Suppressor macrophage treated with lipopolysaccharide for 4 hours (primary cell): ENCODE results near the gene NPY4R.
"Not testable (repeated sequence)": the region's sequence is repeated elsewhere in the genome, so short reads cannot be mapped to it uniquely, and the experiment has no call there.

Source experiments
- DNase-seq: peaks from one replicate; pipeline ENCODE4 v3.0.0-alpha.2; 2020

Gene NPY4R

DNA sequence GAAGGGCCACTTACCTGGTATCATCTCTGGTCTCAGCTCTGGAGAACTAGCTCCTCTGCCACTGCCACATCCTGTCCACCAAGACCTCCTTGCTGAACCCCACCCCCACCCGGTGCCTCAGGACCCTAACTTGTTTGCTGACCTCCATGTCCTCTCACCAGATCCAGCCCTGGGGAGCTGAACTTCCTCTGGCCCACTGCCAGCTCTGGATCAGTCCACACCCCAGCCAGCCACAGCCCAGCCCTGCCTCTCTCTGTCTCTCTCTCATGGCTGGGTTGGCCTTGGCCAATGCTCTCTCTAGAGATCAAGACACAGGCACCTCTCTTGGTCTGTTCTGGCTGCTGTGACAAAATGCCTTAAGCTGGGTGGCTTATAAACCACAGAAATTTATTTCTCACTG is 14.4 kb downstream of the NPY4R start:
- DNase-seq = not testable (repeated sequence)

DNA sequence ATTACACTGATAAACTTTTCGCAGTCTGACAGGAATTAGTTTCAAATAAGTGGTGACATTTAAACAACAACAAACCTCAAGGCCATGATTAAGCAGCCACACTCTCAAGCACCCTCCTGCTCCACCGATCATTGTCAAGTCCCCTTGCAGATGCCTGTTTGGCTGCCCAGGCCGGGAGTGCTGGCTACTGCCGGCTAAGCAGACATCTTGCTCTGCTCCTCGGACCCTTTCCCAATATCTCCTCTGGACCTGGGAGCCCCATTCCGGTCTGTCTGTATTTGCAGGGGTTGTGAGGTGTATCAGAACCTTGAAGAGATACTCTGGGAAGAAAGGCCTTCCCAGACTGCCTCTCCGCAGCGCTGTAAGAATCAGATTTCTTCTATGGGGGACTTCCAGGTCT is 14.9 kb downstream of the NPY4R start:
- not testable (repeated sequence) for DNase-seq

DNA sequence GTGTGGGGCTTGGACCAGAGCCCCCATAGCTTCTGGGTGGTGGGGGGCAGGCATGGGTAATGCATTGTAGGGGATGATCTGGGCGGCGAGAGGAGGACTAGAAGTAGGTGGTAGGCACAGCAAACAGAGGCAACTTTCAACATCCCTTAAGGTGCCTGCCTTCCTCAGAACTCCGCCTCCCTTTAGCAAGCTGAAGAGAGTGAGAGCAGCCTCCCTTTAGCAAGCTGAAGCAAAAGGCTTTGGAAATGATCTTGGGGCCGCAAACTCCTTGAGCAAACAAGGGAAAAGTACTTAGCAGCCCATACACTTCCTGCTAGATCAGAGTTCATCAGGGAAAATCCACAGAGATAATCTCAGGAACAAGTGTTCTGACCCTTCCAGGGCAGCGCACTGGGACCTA is 18.3 kb downstream of the NPY4R start:
- DNase-seq = not testable (repeated sequence)

DNA sequence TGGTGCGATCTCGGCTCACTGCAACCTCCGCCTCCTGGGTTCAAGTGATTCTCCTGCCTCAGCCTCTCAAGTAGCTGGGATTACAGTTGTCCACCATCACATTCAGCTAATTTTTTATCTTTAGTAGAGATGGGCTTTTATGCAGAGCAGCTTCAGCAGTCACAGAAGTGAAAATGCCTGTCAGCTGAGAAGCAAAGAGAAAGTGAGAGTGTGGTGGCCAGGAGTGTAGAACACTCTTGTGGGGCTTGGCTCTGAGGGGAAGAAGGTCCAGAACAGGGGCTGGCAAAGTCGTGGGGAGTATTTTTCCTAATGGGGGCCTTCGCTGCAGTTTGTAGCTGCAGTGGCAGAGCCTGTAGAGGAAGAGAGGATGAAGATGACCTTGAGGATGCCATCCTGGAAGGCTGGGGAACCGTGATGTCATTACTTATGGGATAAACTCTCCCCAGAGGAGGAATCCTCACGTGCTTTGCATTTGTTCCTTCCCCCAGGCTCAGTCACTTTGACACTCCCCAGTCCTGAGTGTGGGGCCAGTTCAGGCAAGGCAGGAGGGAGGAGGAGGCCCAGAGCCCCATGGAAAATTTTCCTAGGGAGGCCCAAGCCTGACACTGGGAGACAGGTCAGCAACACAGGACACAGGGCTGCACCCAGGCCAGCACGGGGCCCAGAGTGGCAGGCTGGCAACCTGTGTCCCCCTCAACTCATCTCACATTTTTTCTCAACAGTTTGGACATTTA is 20.2 kb downstream of the NPY4R start:
- DNase-seq = not testable (repeated sequence)

DNA sequence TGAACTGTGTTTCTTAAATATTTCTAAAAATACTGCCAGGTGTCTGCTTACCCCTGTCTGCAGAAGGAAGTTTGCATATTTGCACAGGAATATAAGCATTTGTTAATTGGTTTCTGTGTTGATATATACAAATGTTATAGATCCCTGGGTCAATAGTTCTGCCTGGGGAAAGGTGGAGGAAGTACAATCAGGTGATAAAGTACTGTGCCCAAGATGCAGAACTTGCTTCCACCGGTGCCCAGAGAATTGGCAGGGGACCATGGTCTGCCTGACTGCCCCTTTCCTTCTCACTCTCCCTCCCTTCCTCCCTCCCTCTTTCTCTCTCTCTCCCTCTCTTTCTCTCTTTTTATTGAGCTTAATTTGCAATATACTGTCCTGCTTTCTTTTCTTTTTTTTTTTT is 22.3 kb downstream of the NPY4R start:
- not testable (repeated sequence) for DNase-seq

DNA sequence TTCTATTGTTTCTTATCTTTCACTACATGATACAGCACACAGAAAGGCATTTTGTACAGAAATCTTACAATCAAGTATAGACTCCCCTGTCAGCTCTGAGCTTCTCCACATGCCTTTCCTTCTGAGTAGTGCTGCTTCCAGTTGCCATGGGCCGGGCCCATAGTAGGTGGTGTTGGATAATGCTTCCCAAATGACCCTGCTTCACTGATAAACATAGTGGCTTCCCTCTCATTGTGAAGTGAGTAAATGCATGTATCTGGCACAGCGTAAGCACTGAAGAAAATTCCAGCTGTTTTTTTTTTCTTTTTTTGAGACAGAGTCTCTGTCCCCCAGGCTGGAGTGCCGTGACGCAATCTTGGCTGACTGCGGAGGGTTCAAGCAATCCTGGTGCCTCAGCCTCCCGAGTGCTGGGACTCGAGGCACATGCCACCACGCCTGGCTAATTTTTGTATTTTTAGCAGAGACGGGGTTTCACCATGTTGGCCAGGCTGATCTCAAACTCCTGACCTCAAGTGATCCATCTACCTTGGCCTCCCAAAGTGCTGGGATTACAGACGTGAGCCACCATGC is 23.0 kb downstream of the NPY4R start:
- DNase-seq = not testable (repeated sequence)

DNA sequence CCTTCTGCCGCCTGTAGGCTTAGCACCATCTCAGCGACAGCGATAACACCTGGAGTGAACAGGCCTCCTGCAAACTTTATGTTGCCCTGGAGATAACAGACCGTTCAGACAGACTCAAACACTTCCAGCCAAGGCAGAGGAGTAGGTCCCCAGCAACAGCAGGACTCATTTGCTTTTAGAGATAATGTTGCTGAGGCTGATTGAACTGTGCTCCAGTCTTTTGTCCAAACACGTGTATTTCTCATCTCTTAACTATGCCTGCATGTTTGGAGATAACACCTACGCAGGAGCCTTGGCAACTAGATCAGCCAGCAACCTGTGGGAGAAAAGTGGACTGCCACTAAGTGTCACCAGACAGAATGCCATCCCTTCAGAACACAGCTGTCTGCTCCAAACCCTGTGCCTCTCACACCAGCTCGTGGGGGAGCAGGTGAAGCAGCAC is 23.9 kb downstream of the NPY4R start:
- DNase-seq = not testable (repeated sequence)

DNA sequence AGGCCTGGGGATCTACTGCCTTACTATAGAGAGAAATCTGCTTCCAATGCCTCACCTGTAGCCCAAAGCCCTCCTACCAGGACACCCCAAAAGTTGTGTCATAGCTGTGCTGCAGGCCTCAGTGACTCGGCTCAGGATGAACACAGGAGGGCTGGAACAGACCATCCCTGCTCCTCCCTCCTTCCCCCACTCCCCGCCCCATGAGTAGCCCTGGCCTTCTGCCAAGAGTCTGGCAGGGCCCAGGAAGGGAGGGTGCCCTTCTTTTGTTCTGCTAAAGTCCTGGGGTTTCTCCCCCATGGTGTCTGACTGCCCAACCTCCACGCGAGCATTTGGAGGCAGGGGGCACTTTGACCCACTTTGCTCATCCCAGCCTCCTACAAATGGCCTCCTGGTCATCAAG is 24.8 kb downstream of the NPY4R start:
- DNase-seq = not testable (repeated sequence)

DNA sequence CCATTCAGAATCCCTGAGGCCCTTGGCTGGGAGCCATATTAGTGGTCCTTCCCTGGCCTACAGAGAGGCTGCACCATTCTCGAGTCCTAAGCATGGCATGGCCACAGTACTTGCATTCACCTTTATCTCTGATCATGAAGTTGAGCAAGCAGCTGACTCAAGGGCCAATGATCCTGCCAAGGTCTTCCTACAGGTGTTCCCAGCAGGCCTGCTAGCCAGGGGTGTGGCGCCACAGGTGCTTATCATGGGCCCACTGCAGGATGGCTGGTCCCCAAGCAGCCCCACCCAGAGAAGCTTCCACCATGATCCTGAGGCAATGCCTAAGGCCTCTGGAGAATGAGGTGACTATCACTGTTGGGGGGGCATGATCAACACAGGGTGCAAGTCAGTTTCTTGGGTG is 42.2 kb downstream of the NPY4R start:
- not testable (repeated sequence) for DNase-seq

DNA sequence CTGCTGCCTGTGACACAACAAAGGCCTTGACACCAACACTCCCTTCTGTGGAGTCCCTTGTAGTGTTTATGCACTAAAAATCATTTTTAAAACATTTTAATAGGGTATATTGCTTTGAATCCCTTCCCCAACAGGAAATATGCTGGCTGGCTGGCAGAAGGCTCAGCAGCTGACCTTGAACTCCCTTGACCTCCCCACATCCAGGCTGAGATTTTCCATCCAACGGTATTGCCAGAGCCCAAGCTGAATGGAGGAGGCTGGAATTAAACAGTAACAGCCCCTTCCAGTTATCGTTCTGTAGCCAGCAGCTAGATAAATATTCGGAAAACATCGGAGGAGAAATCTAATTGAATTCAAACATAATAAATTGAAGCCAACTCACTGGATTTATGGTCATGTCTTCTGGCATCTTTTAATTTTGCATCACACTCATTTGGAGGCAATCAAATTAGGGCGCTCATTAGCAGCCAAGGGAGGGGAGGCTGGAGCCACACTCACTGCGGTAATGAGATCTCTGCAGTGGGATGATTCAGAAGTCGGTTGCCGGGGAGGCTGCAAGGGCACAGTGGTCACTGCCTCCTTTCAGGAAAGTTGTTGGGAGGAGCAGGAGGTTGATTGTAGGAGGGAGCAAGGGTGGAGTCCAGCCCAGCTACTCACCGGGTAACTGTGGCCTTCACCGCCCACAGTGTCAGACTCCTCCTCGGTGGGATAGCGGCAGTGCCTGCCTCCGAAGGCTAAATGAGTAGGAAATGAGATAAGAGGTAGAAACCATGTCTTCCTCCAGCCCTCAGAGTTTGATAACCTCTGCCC is 46.0 kb downstream of the NPY4R start:
- not testable (repeated sequence) for DNase-seq

DNA sequence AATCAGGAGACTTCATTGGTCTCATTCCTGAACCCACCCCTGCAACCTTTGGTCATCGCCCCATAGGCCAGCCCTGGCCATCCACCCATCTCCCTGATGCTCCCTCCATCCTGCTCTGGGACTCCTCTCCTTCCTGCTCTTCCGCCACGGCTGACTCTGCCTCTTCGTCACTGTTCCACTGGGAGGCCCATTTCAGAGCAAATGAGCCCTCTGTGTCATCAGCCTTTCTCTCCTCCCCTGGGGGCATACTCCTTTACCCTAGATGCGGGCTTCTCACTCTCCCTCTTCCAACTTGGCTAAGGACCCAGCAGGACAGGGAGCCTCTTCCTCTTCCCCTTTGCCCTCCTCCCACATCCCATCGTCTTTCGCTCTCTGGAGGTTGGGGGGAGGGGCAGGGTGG is 47.5 kb downstream of the NPY4R start:
- not testable (repeated sequence) for DNase-seq

DNA sequence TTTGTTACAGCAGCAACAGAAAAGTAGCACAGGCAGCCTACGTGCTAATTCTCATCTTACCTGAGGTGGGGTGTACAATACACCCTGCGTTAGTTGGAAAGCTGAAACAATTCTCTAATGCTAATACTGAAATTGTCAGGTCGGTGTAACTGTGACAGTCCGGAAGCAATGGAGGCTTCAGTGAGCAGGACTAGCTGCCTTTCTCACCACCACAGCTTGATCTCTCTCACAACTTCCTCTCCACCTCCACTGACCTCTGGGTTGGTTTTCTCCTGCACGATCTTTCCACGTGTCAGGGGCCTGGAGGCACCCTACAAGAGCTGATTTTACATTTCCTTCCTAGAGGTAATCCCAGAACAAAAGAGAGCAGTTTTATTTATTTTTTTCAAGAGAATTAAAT is 50.5 kb downstream of the NPY4R start:
- not testable (repeated sequence) for DNase-seq

DNA sequence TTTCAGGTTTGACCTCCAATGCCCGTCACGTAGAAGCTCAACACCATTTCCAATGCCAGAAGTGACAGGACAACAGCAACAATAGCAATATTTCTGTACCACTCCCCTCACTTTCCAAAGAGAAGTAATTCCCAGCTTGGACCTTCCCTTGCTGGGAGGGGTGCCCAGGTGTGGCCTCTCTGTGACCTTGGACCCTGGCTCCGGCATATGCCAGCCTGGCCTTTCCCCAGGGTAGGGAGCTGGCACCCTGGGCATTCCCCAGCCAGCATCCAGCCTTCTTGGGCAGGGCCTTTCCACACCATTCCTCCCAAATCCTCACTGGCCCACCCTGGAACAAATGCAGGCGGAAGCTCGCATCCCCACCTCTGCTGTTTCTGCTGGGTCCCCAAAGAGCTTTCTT is 53.1 kb downstream of the NPY4R start:
- not testable (repeated sequence) for DNase-seq

DNA sequence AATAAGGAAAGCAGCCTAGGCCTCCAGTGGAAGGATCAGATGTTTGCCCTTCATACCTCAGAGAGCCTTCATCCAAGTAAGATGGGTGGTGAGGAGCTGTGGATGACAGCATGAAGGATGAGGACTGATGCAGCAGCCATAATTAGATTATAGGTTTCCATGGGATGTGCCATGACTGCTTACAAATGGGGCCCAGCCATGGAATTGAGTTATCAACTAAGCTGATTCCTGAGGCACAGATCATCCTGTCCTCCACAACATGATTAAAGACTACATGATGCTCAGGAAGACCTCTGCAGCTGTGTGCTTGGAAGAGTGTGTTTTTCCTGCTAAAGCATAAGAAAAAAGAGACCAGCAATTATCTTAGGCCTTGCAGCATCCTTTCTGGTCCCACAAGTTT is 54.6 kb downstream of the NPY4R start:
- not testable (repeated sequence) for DNase-seq
